DOHH2 (cell line): ENCODE results near the gene STX4.

Experiments
- H3F3A ChIP-seq: fragments of 200-600 bp; sonication (generic), shearing (Covaris generic); 2 replicates; pipeline ENCODE4 v1.6.0; 2016; ENCODE audit warnings: antibody characterized with exemption, mild to moderate bottlenecking; ENCODE audit not compliant: control insufficient read depth, insufficient read depth
- H3K27ac ChIP-seq: fragments of 200-600 bp; sonication (generic); 2 replicates; pipeline ENCODE4 v1.5.1; 2014; ENCODE audit warnings: low read depth, mild to moderate bottlenecking, low read length, moderate library complexity
- H3K27me3 ChIP-seq: fragments of 200-600 bp; sonication (generic); 2 replicates; pipeline ENCODE4 v1.6.1; 2014; ENCODE audit warnings: mild to moderate bottlenecking, low read length, mixed read lengths; ENCODE audit not compliant: control insufficient read depth
- H3K36me3 ChIP-seq: fragments of 200-600 bp; sonication (generic); 2 replicates; pipeline ENCODE4 v1.6.1; 2014; ENCODE audit warnings: mild to moderate bottlenecking, low read length, moderate library complexity, mixed read lengths; ENCODE audit not compliant: control insufficient read depth
- H3K4me1 ChIP-seq: fragments of 200-600 bp; sonication (generic); 2 replicates; pipeline ENCODE4 v1.6.1; 2014; ENCODE audit warnings: mild to moderate bottlenecking, low read length, mixed read lengths; ENCODE audit not compliant: control insufficient read depth
- H3K4me2 ChIP-seq: fragments of 200-600 bp; sonication (generic); 2 replicates; pipeline ENCODE4 v1.6.0; 2014; ENCODE audit warnings: mild to moderate bottlenecking, low read length, moderate library complexity
- H3K4me3 ChIP-seq: fragments of 200-600 bp; sonication (generic); 2 replicates; pipeline ENCODE4 v1.5.1; 2014; ENCODE audit warnings: mild to moderate bottlenecking, low read length, mixed read lengths
- H3K79me2 ChIP-seq: fragments of 200-600 bp; sonication (generic); 2 replicates; pipeline ENCODE4 v1.6.1; 2014; ENCODE audit warnings: mild to moderate bottlenecking, low read length, mixed read lengths; ENCODE audit not compliant: control insufficient read depth
- H3K9me2 ChIP-seq: fragments of 200-600 bp; sonication (generic); replicated peaks from 2 replicates; pipeline ENCODE4 v1.6.1; 2014; ENCODE audit warnings: mild to moderate bottlenecking, low read length, mixed read lengths; ENCODE audit not compliant: control insufficient read depth
- H3K9me3 ChIP-seq: fragments of 200-600 bp; sonication (generic); 2 replicates; pipeline ENCODE4 v1.6.1; 2014; ENCODE audit warnings: antibody characterized with exemption, low read length, mixed read lengths; ENCODE audit not compliant: control insufficient read depth, insufficient read depth
- H4K20me1 ChIP-seq: fragments of 200-600 bp; sonication (generic); 2 replicates; pipeline ENCODE4 v1.6.0; 2014; ENCODE audit warnings: low read depth, mild to moderate bottlenecking, antibody characterized with exemption, low read length, moderate library complexity; ENCODE audit not compliant: control insufficient read depth, insufficient read depth
- CTCF ChIP-seq: fragments of 200-600 bp; sonication (generic); IDR thresholded peaks from one replicate; pipeline ENCODE4 v1.5.1; 2014; ENCODE audit warnings: antibody characterized with exemption, mild to moderate bottlenecking, low read depth, low read length; ENCODE audit not compliant: poor library complexity, severe bottlenecking
- EZH2phosphoT487 ChIP-seq: fragments of 200-600 bp; sonication (generic); IDR thresholded peaks from 2 replicates; pipeline ENCODE4 v1.6.1; 2017; ENCODE audit warnings: borderline replicate concordance, mild to moderate bottlenecking, antibody characterized with exemption, low read length, moderate library complexity, mixed read lengths

The STX4 gene

GRCh38 chr16:30985401-30986128 lies 47.8 kb upstream of the STX4 start:
- no peaks in the 10 kb centered on the region for H4K20me1 ChIP-seq
- no peaks in the 10 kb centered on the region for H3F3A ChIP-seq
- no peaks in the 10 kb centered on the region; the same call in 1 of the 2 replicates for H3K4me1 ChIP-seq
- TF ChIP-seq CTCF: no peak
- TF ChIP-seq EZH2phosphoT487: no peak
- H3K9me2 ChIP-seq: no peaks in the 10 kb centered on the region
- H3K4me2 ChIP-seq: no peak overlapping the region
- H3K27me3 ChIP-seq: no peaks in the 10 kb centered on the region
- no peak overlapping the region for H3K27ac ChIP-seq
- H3K36me3 ChIP-seq: peaks cover 44% of the 10 kb centered on the region
- H3K4me3 ChIP-seq: no peak overlapping the region
- no peaks in the 10 kb centered on the region for H3K9me3 ChIP-seq
- no peaks in the 10 kb centered on the region for H3K79me2 ChIP-seq

GRCh38 chr16:30986129-30986991 lies 47.0 kb upstream of the STX4 start:
- Histone ChIP-seq H3K27me3 (no peaks in the 10 kb centered on the region), H3K79me2 (no peaks in the 10 kb centered on the region), H3K4me2 (no peak overlapping the region), H4K20me1 (no peaks in the 10 kb centered on the region), H3K9me2 (no peaks in the 10 kb centered on the region), H3K4me3 (no peak overlapping the region), H3K36me3 (peaks cover 40% of the 10 kb centered on the region), H3K27ac (no peak overlapping the region), H3K4me1 (no peaks in the 10 kb centered on the region; the same call in 1 of the 2 replicates), H3F3A (no peaks in the 10 kb centered on the region), H3K9me3 (no peaks in the 10 kb centered on the region)
- TF ChIP-seq CTCF (no peak), EZH2phosphoT487 (no peak)

- TF ChIP-seq EZH2phosphoT487: no peak
- TF ChIP-seq CTCF: no peak
- H3K27me3 ChIP-seq: no peaks in the 10 kb centered on the region
- no peaks in the 10 kb centered on the region for H3F3A ChIP-seq
- H3K79me2 ChIP-seq: no peaks in the 10 kb centered on the region
- H3K9me3 ChIP-seq: no peaks in the 10 kb centered on the region
- H3K9me2 ChIP-seq: no peaks in the 10 kb centered on the region
- H3K4me3 ChIP-seq: no peak overlapping the region
- no peaks in the 10 kb centered on the region for H4K20me1 ChIP-seq
- H3K36me3 ChIP-seq: peaks cover 32% of the 10 kb centered on the region
- H3K4me2 ChIP-seq: no peak overlapping the region
- H3K4me1 ChIP-seq: no peaks in the 10 kb centered on the region; the same call in 1 of the 2 replicates
- no peak overlapping the region for H3K27ac ChIP-seq
These were observed 45.7 kb upstream of the STX4 start for GRCh38 chr16:30987581-30988190.
